NB4 (cell line): ENCODE measurements around the gene ADAMTSL2.

Experiments
- DNase-seq: peaks from one replicate; pipeline ENCODE4 v3.0.0; 2010; ENCODE audit warnings: low read depth
- H3K4me3 ChIP-seq: one replicate; pipeline ENCODE4 v1.5.1; 2011; ENCODE audit warnings: mild to moderate bottlenecking, low read depth, low read length, moderate library complexity
- CTCF ChIP-seq: IDR thresholded peaks from one replicate; pipeline ENCODE4 v1.5.1; 2012; ENCODE audit warnings: low read depth, low read length
- MYC ChIP-seq: IDR thresholded peaks from 2 replicates; pipeline ENCODE4 v1.6.1; 2011; ENCODE audit warnings: low read depth, low read length
- POLR2A ChIP-seq: IDR thresholded peaks from 2 replicates; pipeline ENCODE4 v1.6.1; 2011; ENCODE audit warnings: mild to moderate bottlenecking; ENCODE audit not compliant: insufficient read length; ENCODE audit errors: extremely low read depth
- TF ChIP-seq, protein P1 (sequence below): IDR thresholded peaks from 2 replicates; pipeline ENCODE4 v1.6.1; 2011; ENCODE audit warnings: low read depth, low read length

Gene ADAMTSL2

DNA sequence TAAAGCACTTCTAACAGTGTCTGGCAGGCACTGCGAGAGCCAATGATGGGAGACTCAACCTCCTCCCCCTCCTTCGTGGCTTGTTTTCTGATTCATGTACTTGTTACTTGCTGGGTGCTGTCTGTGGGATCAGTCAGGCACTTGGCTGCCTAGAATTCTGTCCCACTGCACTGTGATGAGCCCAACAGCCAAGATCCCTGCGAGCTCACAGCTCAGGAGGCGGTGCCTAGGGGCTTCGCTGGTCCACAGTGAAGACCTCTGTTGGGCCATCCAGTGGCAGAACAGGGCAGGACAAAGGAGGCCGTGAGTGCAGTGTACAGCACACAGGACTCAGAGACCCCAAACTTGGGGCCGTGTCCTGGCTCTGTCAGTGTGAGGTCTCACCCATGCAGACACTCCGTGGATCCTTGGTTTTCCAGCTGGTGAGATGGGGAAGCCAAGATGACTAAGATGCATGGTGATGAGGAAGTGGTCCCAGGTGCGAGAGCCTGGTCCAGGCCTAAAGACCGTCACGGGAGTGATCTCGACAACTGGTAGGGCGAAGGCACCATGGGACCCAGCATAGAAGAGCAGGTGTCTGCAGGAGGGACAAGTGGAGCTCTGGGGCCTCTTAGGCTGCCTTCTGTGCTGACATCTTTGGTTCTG lies 29.2 kb upstream of the ADAMTSL2 start:
- H3K4me3 ChIP-seq, result no peak overlapping the region
- no peak for TF ChIP-seq CTCF
- TF ChIP-seq MYC, result no peak
- TF ChIP-seq POLR2A, result no peak
- TF ChIP-seq, protein P1, sequence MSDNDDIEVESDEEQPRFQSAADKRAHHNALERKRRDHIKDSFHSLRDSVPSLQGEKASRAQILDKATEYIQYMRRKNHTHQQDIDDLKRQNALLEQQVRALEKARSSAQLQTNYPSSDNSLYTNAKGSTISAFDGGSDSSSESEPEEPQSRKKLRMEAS, result no peak

DNA sequence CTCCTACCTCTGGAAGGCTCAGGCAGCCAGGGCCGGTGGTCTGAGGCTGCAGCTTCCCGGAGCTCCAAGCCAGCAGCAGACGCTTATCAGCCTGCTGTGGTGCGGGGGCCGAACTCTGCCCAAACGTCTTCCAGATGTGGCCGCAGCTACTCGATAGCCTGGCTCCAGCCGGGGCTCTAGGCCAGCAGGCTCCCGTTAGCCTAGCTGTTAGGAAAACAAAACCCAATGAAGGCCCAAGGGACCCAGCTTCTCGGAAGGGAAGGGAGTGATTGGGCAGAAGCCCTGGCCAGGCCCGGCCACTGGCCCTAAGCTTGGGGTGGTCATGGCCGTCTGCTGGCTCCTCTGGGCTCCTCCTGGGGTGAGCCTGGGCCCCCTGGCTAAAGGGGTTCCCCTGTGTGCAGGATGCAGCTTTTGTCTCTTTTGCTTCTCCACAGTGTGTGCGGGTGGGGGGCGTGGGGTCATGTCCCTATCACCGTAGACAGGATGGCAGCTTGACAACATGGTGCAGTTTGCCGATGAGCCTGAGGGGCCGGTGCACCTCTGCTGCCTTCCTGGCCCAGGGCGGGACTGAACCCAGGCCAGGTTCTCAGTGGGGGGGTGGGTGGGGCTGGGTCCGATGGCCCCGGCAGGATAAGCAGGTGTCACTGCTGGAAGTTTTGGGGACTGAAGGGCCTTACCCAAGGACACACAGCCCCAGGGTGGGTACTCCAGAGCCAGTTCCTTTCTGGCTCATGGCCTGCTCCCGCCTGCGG lies 28.4 kb upstream of the ADAMTSL2 start:
- no peak overlapping the region for H3K4me3 ChIP-seq
- TF ChIP-seq, protein P1, result no peak
- TF ChIP-seq CTCF, result no peak
- no peak for TF ChIP-seq POLR2A
- no peak for TF ChIP-seq MYC
- no peak for DNase-seq

More for the DNA sequence above, 29.2 kb upstream of the ADAMTSL2 start:
- DNase-seq, result no peak

DNA sequence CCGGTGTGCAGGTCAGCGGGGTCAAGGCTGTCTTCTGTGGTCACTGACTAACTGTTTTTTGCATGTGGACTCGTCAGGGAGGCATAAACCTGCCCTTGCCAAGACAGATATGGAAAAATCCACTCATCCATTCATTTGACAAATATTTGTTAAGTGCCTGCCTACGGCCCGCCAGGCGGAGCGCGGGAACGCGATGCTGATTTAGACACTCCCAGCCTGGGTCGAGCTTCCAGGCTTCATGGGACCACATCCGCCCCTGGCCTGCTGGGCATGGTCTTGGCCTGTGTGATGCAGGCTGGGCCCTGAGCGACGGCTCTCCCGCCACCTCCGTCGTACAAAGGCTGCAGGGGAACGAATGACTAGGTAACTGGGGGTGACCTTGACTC lies 27.9 kb upstream of the ADAMTSL2 start:
- DNase-seq, result no peak
- H3K4me3 ChIP-seq, result no peak overlapping the region
- TF ChIP-seq POLR2A, result no peak
- TF ChIP-seq CTCF, result no peak
- TF ChIP-seq MYC, result no peak
- TF ChIP-seq, protein P1, result no peak

- TF ChIP-seq, protein P1, result no peak
- TF ChIP-seq MYC (no peak), CTCF (no peak), POLR2A (no peak)
- no peak for DNase-seq
- H3K4me3 ChIP-seq, result no peak overlapping the region
Measured at GRCh38 chr9:133507246-133507965, 27.1 kb upstream of the ADAMTSL2 start.

GRCh38 chr9:133508046-133508445 lies 26.5 kb upstream of the ADAMTSL2 start:
- TF ChIP-seq MYC, result no peak
- TF ChIP-seq, protein P1, result no peak
- TF ChIP-seq POLR2A, result no peak
- TF ChIP-seq CTCF, result no peak
- no peak for DNase-seq
- H3K4me3 ChIP-seq, result no peak overlapping the region
